Loucy (cell line): ENCODE results near the gene CUBN.

Experiments used
- EZH2phosphoT487 ChIP-seq: fragments of 200-600 bp; IDR thresholded peaks from 2 replicates; pipeline ENCODE4 v1.6.1; 2018; ENCODE audit warnings: antibody characterized with exemption, mild to moderate bottlenecking, moderate library complexity, borderline replicate concordance
- TF ChIP-seq, protein P1 (sequence below): fragments of 200-600 bp; sonication (generic); conservative IDR thresholded peaks from 2 replicates; pipeline ENCODE4 v1.5.1; 2014; ENCODE audit warnings: mild to moderate bottlenecking, antibody characterized with exemption, low read length

GRCh38 chr10:16989826-16990293 lies 139.8 kb downstream of the CUBN start:
- TF ChIP-seq, protein P1, sequence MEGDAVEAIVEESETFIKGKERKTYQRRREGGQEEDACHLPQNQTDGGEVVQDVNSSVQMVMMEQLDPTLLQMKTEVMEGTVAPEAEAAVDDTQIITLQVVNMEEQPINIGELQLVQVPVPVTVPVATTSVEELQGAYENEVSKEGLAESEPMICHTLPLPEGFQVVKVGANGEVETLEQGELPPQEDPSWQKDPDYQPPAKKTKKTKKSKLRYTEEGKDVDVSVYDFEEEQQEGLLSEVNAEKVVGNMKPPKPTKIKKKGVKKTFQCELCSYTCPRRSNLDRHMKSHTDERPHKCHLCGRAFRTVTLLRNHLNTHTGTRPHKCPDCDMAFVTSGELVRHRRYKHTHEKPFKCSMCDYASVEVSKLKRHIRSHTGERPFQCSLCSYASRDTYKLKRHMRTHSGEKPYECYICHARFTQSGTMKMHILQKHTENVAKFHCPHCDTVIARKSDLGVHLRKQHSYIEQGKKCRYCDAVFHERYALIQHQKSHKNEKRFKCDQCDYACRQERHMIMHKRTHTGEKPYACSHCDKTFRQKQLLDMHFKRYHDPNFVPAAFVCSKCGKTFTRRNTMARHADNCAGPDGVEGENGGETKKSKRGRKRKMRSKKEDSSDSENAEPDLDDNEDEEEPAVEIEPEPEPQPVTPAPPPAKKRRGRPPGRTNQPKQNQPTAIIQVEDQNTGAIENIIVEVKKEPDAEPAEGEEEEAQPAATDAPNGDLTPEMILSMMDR = no peak; the same call in 1 of the 2 replicates
- no peak for TF ChIP-seq EZH2phosphoT487
